AG10803 (cell line): ENCODE measurements around the gene CANT1.

Source experiments
- DNase-seq: peaks from one replicate; pipeline ENCODE4 v3.0.0; 2010; ENCODE audit warnings: low read depth
- H3K4me3 ChIP-seq: 2 replicates; pipeline ENCODE4 v1.5.1; 2011; ENCODE audit warnings: mild to moderate bottlenecking, low read length, control low read depth
- TF ChIP-seq, protein P1 (sequence below): conservative IDR thresholded peaks from 2 replicates; pipeline ENCODE4 v1.5.1; 2011; ENCODE audit warnings: mild to moderate bottlenecking, low read length, control low read depth, inconsistent platforms

The CANT1 gene

DNA sequence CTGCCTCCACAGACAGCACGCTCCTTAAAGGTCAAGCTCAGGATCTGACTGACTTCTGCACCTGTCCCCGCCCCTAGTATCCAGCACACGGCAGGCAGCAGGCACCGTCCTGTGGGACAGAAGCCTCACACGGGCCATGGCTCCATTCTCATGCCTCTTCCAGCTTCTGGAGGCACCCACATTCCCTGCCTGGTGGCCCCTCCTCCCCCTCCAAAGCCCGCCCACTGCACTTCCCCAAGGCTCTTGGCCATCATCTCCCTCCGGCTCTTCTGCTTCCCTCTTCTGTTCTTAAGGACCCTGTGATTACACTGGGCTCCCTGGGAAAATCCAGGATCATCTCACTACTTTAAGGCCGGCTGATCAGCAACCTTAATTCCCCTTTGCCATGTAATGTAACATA lies 3.5 kb downstream of the CANT1 start:
- TF ChIP-seq, protein P1, sequence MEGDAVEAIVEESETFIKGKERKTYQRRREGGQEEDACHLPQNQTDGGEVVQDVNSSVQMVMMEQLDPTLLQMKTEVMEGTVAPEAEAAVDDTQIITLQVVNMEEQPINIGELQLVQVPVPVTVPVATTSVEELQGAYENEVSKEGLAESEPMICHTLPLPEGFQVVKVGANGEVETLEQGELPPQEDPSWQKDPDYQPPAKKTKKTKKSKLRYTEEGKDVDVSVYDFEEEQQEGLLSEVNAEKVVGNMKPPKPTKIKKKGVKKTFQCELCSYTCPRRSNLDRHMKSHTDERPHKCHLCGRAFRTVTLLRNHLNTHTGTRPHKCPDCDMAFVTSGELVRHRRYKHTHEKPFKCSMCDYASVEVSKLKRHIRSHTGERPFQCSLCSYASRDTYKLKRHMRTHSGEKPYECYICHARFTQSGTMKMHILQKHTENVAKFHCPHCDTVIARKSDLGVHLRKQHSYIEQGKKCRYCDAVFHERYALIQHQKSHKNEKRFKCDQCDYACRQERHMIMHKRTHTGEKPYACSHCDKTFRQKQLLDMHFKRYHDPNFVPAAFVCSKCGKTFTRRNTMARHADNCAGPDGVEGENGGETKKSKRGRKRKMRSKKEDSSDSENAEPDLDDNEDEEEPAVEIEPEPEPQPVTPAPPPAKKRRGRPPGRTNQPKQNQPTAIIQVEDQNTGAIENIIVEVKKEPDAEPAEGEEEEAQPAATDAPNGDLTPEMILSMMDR, result no peak
- no peak overlapping the region for H3K4me3 ChIP-seq
- no peak for DNase-seq

DNA sequence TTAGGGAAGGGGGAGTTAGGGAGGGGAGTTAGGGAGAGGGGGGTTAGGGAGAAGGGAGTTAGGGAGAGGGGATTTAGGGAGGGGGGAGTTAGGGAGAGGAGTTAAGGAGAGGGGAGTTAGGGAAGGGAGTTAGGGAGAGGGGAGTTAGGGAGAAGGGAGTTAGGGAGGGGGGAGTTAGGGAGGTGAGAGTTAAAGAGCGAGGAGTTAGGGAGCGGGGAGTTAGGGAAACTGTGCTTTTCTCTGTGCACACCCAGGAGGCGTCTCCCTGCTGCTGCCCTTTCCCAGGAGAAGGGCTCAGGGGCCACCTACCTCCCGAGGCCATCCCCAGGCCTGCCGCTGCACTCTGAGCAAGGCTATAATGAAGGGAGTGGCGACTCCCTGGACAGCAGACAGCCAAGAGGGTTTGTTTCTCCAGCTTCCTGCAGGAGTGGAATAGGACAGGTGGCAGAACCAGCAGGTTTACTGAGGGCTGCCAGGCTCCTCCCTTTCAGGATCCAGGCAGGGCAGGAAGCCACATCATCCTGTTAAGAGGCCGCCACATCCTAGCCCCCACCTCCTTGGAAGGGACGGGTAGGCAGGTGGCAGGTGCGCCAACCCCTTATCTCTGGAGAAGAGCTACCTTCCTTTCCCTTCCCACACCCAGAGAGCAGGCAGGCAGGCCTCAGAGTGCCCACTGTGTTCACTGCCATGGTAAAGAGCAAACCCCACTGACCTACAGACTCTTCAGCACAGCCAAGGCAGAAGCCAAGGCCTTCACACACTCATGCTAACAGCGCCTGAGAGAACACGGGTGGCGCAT lies 4.3 kb downstream of the CANT1 start:
- TF ChIP-seq, protein P1, result no peak
- H3K4me3 ChIP-seq, result no peak overlapping the region
- no peak for DNase-seq

DNA sequence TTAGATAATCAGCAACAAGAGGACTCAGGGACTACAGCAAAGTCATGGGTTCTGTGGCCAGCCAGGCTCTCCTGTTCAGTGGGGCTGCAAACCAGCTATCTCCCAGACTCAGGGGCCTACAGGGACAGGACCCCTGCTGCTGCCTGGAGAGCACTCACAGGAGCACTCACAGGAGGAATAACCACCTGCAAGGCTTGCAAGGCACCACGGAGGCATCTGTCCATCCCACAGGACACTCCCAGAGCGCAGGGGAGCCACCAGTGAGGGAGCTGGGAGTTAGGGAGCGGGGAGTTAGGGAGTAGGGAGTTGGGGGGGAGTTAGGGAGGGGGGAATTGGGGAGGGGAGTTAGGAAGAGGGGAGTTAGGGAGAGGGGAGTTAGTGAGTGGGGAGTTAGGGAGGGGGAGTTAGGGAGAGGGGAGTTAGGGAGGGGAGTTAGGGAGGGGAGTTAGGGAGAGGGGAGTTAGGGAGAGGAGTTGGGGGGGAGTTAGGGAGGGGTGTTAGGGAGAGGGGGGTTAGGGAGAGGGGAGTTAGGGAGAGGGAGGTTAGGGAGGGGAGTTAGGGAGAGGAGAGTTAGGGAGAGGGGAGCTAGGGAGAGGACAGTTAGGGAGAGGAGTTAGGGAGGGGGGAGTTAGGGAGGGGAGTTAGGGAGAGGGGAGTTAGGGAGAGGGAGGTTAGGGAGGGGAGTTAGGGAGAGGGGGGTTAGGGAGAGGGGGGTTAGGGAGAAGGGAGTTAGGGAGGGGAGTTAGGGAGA lies 5.7 kb downstream of the CANT1 start:
- TF ChIP-seq, protein P1, result no peak
- H3K4me3 ChIP-seq, result no peak overlapping the region
- DNase-seq, result no peak

DNA sequence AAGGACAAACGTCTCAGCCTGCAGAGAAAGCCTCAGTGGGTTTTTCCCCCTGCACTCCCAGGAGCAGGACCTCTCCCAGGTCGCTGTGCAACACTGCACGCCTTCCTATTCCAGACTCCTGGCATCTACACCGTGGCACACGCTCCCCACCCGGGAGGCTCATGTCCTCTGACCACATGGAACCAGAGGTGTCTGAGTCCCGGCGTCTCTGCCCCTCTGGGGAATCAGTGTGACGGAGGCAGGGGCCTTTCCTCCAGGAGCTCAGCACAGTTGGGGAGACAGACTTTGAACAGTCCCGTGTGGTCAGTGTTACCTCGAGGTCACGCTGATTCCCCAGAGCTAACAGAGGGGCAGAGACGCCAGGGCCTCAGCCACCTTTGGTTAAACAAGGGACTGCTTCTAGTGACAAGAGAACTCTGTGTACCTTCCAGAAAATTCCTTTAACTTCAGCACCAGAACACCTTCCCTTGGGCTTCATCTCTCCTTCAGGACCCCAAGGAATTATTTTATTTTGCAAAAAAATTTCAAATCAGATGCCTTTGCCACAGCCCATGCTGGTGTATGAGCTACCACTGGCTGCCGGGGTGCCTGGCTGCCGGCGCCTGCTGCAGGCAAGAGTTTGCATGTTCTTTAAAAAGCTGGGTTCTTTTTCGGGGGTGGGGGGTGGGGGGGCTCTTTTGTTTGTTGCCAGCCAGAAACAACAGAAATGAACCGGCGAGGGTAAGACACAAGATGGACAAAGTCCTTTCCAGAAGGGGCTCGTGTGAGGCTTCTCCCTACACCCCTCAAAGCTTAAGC lies 6.6 kb downstream of the CANT1 start:
- DNase-seq, result no peak
- no peak overlapping the region for H3K4me3 ChIP-seq
- TF ChIP-seq, protein P1, result no peak

DNA sequence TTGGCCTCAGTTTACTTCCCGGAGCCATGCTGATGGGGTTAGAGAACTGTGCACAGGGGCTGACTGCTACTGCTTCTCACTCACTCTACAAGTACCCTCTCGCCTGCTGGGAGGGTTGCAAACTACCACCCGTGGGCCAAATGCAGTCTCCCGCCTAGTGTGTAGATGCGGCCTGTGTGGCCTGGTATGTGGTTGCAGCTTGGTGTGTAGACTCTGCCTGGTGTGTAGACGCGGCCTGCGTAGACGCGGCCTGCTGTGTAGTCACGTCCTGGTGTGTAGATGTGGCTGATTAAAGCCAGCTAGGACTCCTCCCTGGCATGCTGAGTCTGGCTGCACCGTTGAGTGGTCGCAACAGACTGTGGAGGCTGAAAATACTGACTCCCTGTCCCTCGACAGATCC lies 7.3 kb downstream of the CANT1 start:
- H3K4me3 ChIP-seq, result no peak overlapping the region
- DNase-seq, result no peak
- TF ChIP-seq, protein P1, result no peak

DNA sequence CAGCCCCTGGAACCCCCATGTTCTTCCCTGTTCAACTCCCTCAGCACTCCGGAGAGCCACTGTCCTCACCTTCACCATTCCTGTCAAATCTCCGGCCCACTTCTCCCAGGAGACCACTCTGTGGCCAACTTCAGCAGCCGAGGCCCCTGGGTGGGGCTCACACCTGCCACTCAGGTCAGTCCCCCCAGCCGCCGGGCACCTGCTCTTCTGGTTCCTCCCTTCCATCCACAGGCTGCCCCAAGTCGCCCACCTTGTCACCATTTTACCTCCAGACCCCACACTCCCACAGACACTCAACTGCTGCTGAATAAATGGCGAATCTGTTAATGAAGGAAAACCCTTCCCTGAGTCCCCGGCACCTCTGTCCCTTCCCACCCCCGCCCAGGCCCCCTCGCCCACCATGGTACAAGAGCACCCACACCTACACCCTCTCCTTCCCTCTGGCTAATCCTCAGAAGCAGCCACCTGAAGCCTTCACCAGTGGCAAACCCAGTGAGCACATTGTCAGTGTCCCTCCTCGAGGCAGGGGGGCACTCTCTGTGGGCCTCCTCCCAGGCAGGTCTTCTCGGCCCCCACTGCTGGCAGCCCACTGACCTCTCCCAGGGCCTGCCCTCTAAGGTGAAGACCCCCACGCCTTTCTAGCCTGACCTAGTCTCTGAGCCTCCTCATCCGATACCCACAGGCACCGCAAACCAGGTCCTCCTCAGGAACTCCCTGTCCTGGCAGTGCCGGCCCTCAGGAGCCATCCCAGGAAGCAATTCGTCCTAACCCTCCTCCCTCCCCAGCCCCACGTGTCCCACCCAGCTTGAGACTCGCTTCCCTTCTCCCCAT lies 8.2 kb downstream of the CANT1 start:
- TF ChIP-seq, protein P1, result no peak
- no peak for DNase-seq
- H3K4me3 ChIP-seq, result no peak overlapping the region
